NCI-H1105 treated with DMSO at 0.1 percent for 48 hours (cell line): ENCODE measurements around the gene PDE6C.
A peak's percentile ranks its signal among the peaks of the same experiment; 100 is the strongest.

ENCODE experiments used
- DNase-seq: peaks from one replicate; lab custom pipeline; 2025; lab: John Stamatoyannopoulos, UW

Gene PDE6C

DNA sequence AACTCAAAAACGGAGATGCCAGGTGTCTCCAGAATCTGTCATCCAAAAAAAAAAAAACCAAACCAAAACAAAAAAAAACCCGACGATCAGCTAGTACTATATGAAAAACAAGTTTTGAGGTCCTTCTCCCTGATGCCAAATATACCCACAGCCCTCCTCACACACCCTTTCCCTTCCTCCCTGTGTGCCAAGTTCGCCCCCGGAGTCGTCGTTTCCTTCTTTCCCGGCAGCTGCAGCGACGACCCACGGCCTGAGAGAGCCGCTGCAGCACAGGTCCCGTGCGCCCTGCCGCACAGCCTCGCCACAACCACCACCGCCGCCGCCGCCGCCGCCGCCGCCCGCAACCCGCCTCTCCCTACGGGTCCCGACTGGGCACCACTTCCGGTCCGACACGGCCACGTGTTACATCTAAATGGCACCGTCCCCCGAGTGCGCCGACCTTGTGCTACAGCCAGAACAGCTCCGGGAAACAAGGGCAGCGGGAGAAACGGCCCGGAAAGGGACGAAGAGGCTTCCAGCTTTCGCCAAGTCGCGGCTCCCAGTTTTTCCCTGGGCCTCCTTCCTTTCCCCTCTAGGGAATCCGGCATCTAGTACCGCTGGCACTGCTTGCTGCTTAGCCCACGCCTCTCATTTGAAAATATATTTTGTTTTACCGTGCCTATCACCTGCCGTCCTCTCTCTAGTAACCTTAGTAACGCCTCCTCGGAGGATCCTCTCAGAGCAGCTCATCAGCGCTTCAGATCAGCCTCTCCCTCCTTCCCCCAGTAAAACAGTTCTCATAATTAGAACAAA lies 90.1 kb downstream of the PDE6C start, which contains the start of gene FRA10AC1:
TSS of gene FRA10AC1 (minus strand) at position 383 of the 792 bp plus-strand sequence. CDS start 2,486 bp downstream, outside the sequence.
- peak; percentile 76 for DNase-seq

DNA sequence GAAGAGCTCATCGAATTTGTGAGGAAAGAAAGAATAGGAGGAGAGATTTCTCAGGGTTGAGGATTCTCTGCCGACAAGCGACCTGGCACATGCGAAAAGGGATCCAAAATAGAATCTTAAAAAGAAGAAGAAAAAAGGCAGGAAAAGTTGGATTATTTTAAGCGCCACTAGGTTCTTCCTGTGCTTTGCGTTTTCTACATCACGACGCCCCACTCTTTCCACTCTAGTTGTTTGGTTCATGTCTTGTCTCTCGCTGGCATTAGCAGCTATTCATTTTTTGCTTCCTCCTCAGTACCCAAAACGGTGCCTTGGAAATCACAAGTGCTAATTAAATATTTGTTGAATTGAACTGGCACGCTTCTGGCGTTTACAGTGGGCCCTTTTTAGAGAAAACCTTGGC lies 90.7 kb downstream of the PDE6C start:
- peak; percentile 40 for DNase-seq

DNA sequence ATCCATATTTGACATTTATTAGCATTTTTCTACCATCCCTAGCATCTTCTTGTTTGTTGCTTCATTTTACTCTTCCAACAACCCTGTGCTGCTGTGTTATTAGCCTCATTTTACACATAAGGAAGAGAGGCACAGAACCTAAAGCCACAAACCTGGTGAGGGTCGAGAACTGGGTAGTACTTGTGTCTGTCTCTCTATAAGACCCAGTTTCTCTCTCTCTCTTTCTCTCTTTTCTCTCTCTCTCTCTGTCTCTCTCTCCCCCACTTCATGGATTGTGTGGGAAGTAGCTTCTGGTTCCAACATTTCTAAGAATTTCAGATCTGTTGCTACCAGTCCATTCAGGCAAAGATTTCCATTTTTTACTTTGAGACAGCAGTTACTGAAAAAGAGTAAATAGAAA lies 91.5 kb downstream of the PDE6C start:
- no peak for DNase-seq

GRCh38 chr10:93704451-93704850 lies 92.1 kb downstream of the PDE6C start:
- DNase-seq: no peak

DNA sequence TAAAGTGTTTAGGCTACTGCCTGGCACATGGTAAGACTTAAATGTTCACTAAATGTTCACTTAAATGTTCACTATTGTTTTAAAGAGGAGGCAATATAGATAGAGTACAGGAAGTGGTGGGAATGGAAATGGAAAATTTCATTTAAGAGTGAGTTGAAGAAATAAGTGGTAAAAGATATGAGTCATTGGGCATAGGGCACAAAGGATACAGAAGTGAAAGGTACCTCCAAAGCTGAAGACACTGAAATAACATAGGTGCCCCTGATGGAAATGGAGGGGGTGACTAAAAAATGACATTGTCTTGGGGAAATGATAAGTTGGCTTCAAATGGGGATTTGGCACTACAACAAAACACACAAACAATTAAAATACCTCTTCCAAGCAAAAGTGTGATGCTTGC lies 95.3 kb downstream of the PDE6C start:
- no peak for DNase-seq

DNA sequence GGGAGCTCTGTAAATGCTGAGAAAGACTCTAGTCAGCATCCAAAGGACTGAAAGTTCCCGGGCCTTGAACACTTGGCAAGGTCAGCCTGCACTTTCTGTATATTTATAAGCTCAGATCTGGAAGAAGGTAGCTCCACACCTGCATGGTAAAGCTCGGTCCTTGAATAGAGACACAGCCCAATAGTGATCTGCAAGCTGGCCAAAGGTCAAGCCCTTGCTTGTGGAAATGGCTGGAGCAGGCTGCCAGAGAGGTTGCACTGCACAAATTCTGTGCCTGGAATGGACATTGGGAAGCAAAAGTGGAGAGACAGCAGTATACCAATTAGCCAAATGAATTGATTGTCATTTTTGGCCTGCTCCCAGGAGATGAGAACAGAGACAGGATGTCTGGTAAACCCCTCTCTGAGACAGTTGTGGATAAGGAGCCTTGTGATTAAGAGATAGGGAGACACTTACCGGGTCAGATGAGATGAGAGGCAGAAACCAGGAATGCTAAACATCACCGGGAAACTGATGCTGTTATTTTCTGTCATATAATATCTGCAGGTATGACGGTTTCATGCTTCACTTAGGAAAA lies 98.1 kb downstream of the PDE6C start:
- no peak for DNase-seq

DNA sequence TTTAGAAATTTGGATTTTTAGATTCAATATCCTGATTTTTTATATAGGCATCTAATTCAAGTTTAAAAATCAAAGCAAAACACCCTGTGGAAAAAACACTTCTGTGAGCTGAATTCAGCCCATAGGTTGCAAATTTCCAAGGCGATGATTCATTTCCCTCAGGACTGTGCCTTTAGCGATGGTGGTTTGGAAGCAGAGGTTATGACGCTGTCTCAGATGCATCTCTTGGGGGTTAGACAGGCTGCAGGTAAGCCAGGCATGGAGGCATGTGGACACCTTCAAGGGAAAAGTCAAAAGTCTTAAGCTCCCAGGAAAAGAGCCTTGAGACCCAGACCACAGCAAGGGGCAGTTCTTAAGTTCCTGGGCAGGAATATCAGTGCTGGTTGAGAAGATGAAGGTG lies 99.6 kb downstream of the PDE6C start:
- no peak for DNase-seq

DNA sequence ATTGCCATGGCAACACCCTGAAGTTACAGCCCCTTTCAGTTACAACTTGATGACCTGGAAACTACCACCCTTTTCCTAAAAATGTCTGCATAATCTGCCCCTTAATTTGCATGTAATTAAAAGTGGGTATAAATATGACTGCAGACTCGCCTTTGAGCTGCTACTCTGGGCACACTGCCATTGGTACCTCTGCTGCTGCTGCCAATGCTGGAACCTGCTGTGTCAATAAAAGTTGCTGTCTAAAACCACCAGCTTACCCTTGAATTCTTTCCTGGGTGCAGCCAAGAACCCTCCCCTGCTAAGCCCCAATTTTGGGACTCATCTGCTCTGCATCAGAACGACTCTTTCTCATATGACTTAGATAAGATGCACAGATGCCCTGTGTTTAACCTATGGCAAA lies 100.3 kb downstream of the PDE6C start:
- DNase-seq: no peak

GRCh38 chr10:93715345-93715744 lies 103.0 kb downstream of the PDE6C start:
- no peak for DNase-seq
